CD4-positive, alpha-beta T cell (primary cell): ENCODE measurements around the gene THEMIS. TPM values are rescaled to one million over a fixed set of nuclear protein-coding genes. Genes with fewer than 3 reads are reported as not detected.
A peak's percentile ranks its signal among the peaks of the same experiment; 100 is the strongest.

Experiments
- ATAC-seq: fragments of 200-7000 bp; cut with Tn5 transposase; one replicate; pipeline ENCODE4 v1.10.0; 2022; ENCODE audit warnings: mild to moderate bottlenecking; ENCODE audit not compliant: poor library complexity
- CTCF ChIA-PET: fragments of 350-600 bp; sonication (Branson Sonifier 250); formaldehyde crosslinking; loops from one replicate; lab custom pipeline; 2021; ENCODE audit warnings: antibody characterized with exemption, inconsistent platforms; lab: Charles Lee
- POLR2A ChIA-PET: fragments of 350-600 bp; sonication (Branson Sonifier 250); formaldehyde crosslinking; loops from one replicate; lab custom pipeline; 2021; ENCODE audit warnings: antibody characterized with exemption, inconsistent platforms; lab: Charles Lee
- DNase-seq, 14 experiments: peaks; one replicate each; pipeline ENCODE4 v3.0.0-alpha.2; 2013 to 2020; ENCODE audit warnings: mixed read lengths in 2 of 14
- H3K27ac ChIP-seq, 2 donors: one replicate each; pipeline versions ENCODE4 v1.5.1 to v1.7.0; 2013; ENCODE audit warnings: low read length in 2 of 2, low read depth in 1 of 2, mild to moderate bottlenecking in 1 of 2
- H3K27me3 ChIP-seq, 2 experiments: 1 replicate in 1 of 2; 2 replicates in 1 of 2; pipeline versions ENCODE4 v1.6.1 to v1.7.0; 2013; ENCODE audit warnings: low read length in 2 of 2, control low read depth in 1 of 2, mild to moderate bottlenecking in 1 of 2, moderate library complexity in 1 of 2; ENCODE audit not compliant: insufficient read depth in 2 of 2, control insufficient read depth in 1 of 2
- H3K36me3 ChIP-seq: one replicate; pipeline ENCODE4 v1.6.1; 2013; ENCODE audit warnings: low read length, control low read depth; ENCODE audit not compliant: insufficient read depth
- H3K4me1 ChIP-seq: one replicate; pipeline ENCODE4 v1.6.1; 2013; ENCODE audit warnings: low read length, control low read depth; ENCODE audit not compliant: insufficient read depth
- H3K4me3 ChIP-seq: one replicate; pipeline ENCODE4 v1.5.1; 2013; ENCODE audit warnings: mild to moderate bottlenecking, low read length, moderate library complexity
- H3K9me3 ChIP-seq, 2 experiments: 1 replicate in 1 of 2; 2 replicates in 1 of 2; pipeline versions ENCODE4 v1.6.1 to v1.7.0; 2013; ENCODE audit warnings: low read length in 2 of 2, mild to moderate bottlenecking in 2 of 2, control low read depth in 1 of 2, moderate library complexity in 1 of 2; ENCODE audit not compliant: control insufficient read depth in 1 of 2, insufficient read depth in 1 of 2
- H3K27ac Mint-ChIP-seq: one replicate; pipeline ENCODE4 v1.8.0; 2020; ENCODE audit warnings: mixed read lengths
- H3K27me3 Mint-ChIP-seq: one replicate; pipeline ENCODE4 v1.8.0; 2021; ENCODE audit warnings: mixed read lengths
- H3K36me3 Mint-ChIP-seq: one replicate; pipeline ENCODE4 v1.8.0; 2021; ENCODE audit warnings: low read depth, mixed read lengths
- H3K4me1 Mint-ChIP-seq: one replicate; pipeline ENCODE4 v1.8.0; 2021; ENCODE audit warnings: low read depth, mixed read lengths
- H3K4me3 Mint-ChIP-seq: one replicate; pipeline ENCODE4 v1.8.0; 2020; ENCODE audit warnings: mild to moderate bottlenecking, mixed read lengths
- H3K9me3 Mint-ChIP-seq: one replicate; pipeline ENCODE4 v1.8.0; 2020; ENCODE audit warnings: mixed read lengths
- CTCF ChIP-seq: fragments of 200-600 bp; IDR thresholded peaks from one replicate; pipeline ENCODE4 v1.8.0; 2022; ENCODE audit warnings: antibody characterized with exemption, mild to moderate bottlenecking
- intact Hi-C, 2 experiments: fragments of 100-400 bp; cut with DNase I in 1 of 2; cut with micrococcal nuclease in 1 of 2; formaldehyde crosslinking; loops; one replicate each; pipeline versions ENCODE4 v1.15.1 to v1.9.0; 2023 to 2025; cut with DNase I, micrococcal nuclease
- total RNA-seq, 174 experiments: library from RNA in 2 of 174; stranded (reverse) in 2 of 174; gene quantifications; one replicate each; pipeline ENCODE4 v1.2.3 and lab custom pipeline; 2021 to 2026

THEMIS gene
- total RNA-seq, 2 experiments from 2014 or later, result 25.0 to 25.3 TPM

- Mint-ChIP-seq H3K27ac (peak overlapping the region; percentile 80), H3K36me3 (peaks cover 49% of the 10 kb centered on the region), H3K27me3 (no peaks in the 10 kb centered on the region), H3K4me3 (peak overlapping the region; percentile 46), H3K4me1 (peaks cover 94% of the 10 kb centered on the region), H3K9me3 (no peaks in the 10 kb centered on the region)
- H3K36me3 ChIP-seq, result peaks cover 12% of the 10 kb centered on the region
- no peak for TF ChIP-seq CTCF
- intact Hi-C loops, result loop anchor here in 1 of 2 experiments (5.0 kb wide), 1 partner anchor 45 kb away; no protein-coding TSS in a partner anchor
- no peak overlapping the region for H3K4me3 ChIP-seq
- ATAC-seq, result no peak
- no peaks in the 10 kb centered on the region for H3K27me3 ChIP-seq
- H3K4me1 ChIP-seq, result peaks cover 32% of the 10 kb centered on the region
- H3K9me3 ChIP-seq, result no peaks in the 10 kb centered on the region
- no peak overlapping the region for H3K27ac ChIP-seq
- CTCF ChIA-PET, result interaction anchor here (1.0 kb wide), 1 partner anchor 555 kb away, joined by 3 read pairs; no protein-coding TSS in a partner anchor
- DNase-seq, result no peak
- POLR2A ChIA-PET, result interaction anchor here (1.0 to 1.5 kb wide), 6 partner anchors 22 to 142 kb away, joined by 3 to 4 read pairs (median 3); partner anchors contain the start of gene THEMIS
These were observed 108.9 kb downstream of the THEMIS start for GRCh38 chr6:127791779-127792528.

GRCh38 chr6:127790571-127790970 is 110.3 kb downstream of the THEMIS start:
- no peak for TF ChIP-seq CTCF
- no peak for DNase-seq
- Histone ChIP-seq H3K36me3 (peaks cover 8% of the 10 kb centered on the region), H3K4me1 (peaks cover 32% of the 10 kb centered on the region), H3K27ac (no peak overlapping the region), H3K9me3 (no peaks in the 10 kb centered on the region), H3K27me3 (no peaks in the 10 kb centered on the region), H3K4me3 (no peak overlapping the region)
- intact Hi-C loops, result loop anchor here in 1 of 2 experiments (5.0 kb wide), 1 partner anchor 43 kb away; no protein-coding TSS in a partner anchor
- Mint-ChIP-seq H3K36me3 (peaks cover 48% of the 10 kb centered on the region), H3K9me3 (no peaks in the 10 kb centered on the region), H3K4me3 (no peak overlapping the region), H3K27me3 (no peaks in the 10 kb centered on the region), H3K27ac (peak overlapping the region; percentile 56), H3K4me1 (peaks cover 91% of the 10 kb centered on the region)
- ChIA-PET POLR2A (no interaction called here), CTCF (no interaction called here)
- no peak for ATAC-seq

GRCh38 chr6:127786109-127786508 is 114.7 kb downstream of the THEMIS start:
- peaks cover 0 to 4% of the 10 kb centered on the region in 2 experiments for H3K9me3 ChIP-seq
- H3K27ac ChIP-seq, result no peak overlapping the region
- ATAC-seq (no peak), DNase-seq (no peak)
- H3K36me3 ChIP-seq, result peaks cover 27% of the 10 kb centered on the region
- no peaks in the 10 kb centered on the region for H3K27me3 Mint-ChIP-seq
- H3K4me1 Mint-ChIP-seq, result peaks cover 93% of the 10 kb centered on the region
- H3K27ac Mint-ChIP-seq, result peak overlapping the region; percentile 37
- no peaks in the 10 kb centered on the region for H3K27me3 ChIP-seq
- ChIA-PET CTCF (interaction anchor here (1.2 kb wide), 1 partner anchor 269 kb away, joined by 3 read pairs; no protein-coding TSS in a partner anchor), POLR2A (no interaction called here)
- no peak for TF ChIP-seq CTCF
- H3K36me3 Mint-ChIP-seq, result peaks cover 73% of the 10 kb centered on the region
- peaks cover 19% of the 10 kb centered on the region for H3K4me1 ChIP-seq
- H3K9me3 Mint-ChIP-seq, result no peaks in the 10 kb centered on the region
- H3K4me3 ChIP-seq, result no peak overlapping the region
- intact Hi-C loops, result no loop called here
- no peak overlapping the region for H3K4me3 Mint-ChIP-seq
